HG03565 (cell line): ENCODE data around the gene OR10A6.

Experiments
- ATAC-seq: cut with Tn5 transposase; IDR thresholded peaks from one replicate; pipeline ENCODE4 v1.9.1; 2021; ENCODE audit warnings: mild to moderate bottlenecking, moderate library complexity; ENCODE audit not compliant: unreplicated experiment

OR10A6 gene

GRCh38 chr11:7882860-7883259 lies 48.2 kb downstream of the OR10A6 start:
- ATAC-seq, result no peak
